ENCODE data around the gene TRIM51G. TPM values are rescaled to one million over a fixed set of nuclear protein-coding genes. Genes with fewer than 3 reads are reported as not detected.
A peak's percentile ranks its signal among the peaks of the same experiment; 100 is the strongest.
"Not testable (repeated sequence)": the region's sequence is repeated elsewhere in the genome, so short reads cannot be mapped to it uniquely, and the experiment has no call there.

Gene TRIM51G, protein sequence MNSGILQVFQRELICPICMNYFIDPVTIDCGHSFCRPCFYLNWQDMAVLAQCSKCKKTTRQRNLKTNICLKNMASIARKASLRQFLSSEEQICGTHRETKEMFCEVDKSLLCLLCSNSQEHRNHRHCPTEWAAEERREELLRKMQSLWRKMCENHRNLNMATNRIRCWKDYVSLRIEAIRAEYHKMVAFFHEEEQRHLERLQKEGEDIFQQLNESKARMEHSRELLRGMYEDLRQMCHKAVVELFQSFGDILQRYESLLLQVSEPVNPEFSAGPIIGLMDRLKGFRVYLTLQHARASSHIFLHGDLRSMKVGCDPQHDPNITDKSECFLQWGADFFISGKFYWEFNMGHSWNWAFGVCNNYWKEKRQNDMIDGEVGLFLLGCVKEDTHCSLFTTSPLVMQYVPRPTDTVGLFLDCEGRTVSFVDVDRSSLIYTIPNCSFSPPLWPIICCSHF
- total RNA-seq (not detected), polyA plus RNA-seq (not detected)
- long read RNA-seq, donor 1, result 0 reads
- long read RNA-seq, donor 2, result 0 reads
- long read RNA-seq, donor 3, result 0 reads
- long read RNA-seq, donor 4, result 0 reads

DNA sequence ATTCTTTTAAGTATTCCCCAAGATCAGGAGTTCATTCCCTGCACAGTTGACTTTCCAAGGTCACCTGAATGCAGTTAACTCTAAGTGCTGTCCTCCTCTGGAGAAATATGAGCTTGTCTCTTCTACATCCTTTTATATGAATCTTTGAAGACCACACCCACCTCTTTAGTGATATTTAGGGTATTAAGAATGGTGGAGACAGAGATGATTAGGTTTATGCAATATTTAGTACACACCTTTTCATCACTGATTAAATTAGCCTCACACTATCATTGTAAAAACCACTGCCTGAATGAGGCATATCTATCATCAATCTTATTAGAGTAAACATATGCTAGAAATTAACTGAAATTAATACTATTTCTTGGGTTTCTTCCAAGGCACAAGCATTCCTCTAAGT lies at the start of gene TRIM51G:
TRIM51G (minus strand) TSS at position 101 of the 400 bp plus-strand sequence. CDS start 2,190 bp downstream, outside the sequence.
- H3K27ac ChIP-seq (ENCODE audit: low read length); H3K9me3 ChIP-seq (ENCODE audit: control insufficient read depth, low read length); ATAC-seq; H3K4me3 ChIP-seq (ENCODE audit: low read length); H3K27me3 ChIP-seq (ENCODE audit: control insufficient read depth, insufficient read depth); DNase-seq; H3K4me1 ChIP-seq (ENCODE audit: control insufficient read depth, insufficient read depth, low read length); intact Hi-C loops (cut with DNase I): not testable (repeated sequence)

DNA sequence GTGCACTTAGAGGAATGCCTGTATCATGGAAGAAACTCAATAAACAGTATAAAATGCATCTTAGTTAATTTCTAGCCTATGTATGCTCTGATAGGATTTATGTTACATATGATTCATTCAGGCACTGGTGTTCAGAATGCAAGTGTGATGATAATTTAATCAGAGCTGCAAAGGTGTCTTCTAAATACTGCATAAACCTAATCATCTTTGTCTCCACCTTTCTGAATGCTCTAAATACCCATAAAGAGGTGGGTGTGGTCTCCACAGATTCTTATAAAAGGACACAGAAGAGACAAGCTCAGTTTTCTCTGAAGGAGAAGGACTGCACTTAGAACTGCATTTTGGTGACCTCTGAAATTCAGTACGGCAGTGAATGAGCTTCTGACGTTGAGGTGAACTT lies 44.8 kb upstream of the TRIM51G start, which contains the start of gene TRIM49B:
TRIM49B (plus strand) TSS at position 301 of the 400 bp plus-strand sequence. CDS start 2,777 bp downstream, outside the sequence.
- 29% methylated on average over 2 of the region's 2 CpGs for WGBS
- H3K4me1 ChIP-seq (ENCODE audit: control insufficient read depth, insufficient read depth, low read length); H3K27ac ChIP-seq (ENCODE audit: low read length); H3K27me3 ChIP-seq (ENCODE audit: control insufficient read depth, insufficient read depth); H3K4me3 ChIP-seq (ENCODE audit: low read length); intact Hi-C loops (cut with DNase I); DNase-seq; H3K9me3 ChIP-seq (ENCODE audit: control insufficient read depth, low read length); ATAC-seq: not testable (repeated sequence)

DNA sequence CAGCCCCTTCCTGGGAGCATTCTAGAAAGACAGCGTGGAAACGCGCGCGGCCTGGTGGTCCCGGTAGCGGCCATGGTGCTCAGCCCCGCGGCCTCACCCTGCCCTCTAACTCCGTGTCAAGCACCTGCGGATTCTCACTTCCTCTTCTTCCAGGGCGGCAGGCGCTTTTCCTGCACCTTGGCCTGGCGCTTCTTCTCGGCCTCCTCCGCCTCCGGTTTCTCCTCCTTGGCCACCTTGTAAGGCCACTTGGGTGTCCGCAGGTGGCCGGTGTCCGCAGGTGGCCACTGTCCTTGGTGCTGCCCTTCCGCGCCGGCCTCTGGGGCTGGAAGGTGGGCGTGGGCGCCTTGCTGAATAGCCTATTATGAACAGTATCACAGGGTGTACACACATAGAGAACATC lies 15.1 kb downstream of the TRIM51G start:
- DNase-seq; intact Hi-C loops (cut with DNase I); H3K27ac ChIP-seq (ENCODE audit: low read length); ATAC-seq; H3K4me3 ChIP-seq (ENCODE audit: low read length); H3K4me1 ChIP-seq (ENCODE audit: control insufficient read depth, insufficient read depth, low read length); H3K27me3 ChIP-seq (ENCODE audit: control insufficient read depth, insufficient read depth); H3K9me3 ChIP-seq (ENCODE audit: control insufficient read depth, low read length): not testable (repeated sequence)
- WGBS, result 95% methylated on average over 25 of the region's 25 CpGs

DNA sequence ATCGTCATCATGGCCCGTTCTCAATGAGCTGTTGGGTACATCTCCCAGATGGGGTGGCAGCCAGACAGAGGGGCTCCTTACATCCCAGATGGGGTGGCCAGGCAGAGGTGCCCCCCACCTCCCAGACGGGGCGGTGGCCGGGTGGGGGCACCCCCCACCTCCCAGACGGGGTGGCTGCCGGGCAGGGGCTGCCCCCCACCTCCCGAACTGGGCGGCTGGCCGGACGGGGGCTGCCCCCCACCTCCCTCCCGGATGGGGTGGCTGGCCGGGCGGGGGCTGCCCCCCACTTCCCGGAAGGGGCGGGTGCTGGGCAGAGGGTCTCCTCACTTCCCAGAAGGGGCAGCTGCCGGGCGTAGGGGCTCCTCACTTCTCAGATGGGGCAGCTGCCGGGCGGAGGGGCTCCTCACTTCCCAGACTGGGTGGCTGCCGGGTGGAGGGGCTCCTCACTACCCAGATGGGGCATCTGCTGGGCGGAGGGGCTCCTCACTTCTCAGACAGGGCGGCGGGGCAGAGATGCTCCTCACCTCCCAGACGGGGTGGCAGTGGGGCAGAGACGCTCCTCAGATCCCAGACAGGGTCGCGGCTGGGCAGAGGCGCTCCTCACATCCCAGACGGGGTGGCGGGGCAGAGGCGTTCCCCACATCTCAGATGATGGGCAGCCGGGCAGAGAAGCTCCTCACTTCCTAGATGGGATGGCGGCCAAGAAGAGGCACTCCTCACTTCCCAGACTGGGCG lies 28.2 kb downstream of the TRIM51G start:
- intact Hi-C loops (cut with DNase I), result not testable (repeated sequence)

DNA sequence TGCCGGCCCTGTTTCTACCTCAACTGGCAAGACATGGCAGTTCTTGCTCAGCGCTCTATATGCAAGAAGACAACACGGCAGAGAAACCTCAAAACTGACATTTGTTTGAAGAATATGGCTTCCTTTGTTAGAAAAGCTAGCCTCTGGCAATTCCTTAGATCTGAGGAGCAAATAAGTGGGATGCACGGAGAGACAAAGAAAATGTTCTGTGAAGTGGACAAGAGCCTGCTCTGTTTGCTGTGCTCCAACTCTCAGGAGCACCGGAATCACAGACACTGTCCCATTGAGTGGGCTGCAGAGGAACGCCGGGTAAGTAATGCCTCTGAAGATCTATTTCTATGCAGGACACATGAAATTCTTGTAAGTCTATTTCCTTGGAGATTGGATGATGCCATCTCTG lies 37.9 kb downstream of the TRIM51G start:
- H3K9me3 ChIP-seq (ENCODE audit: control insufficient read depth, low read length); ATAC-seq; H3K27me3 ChIP-seq (ENCODE audit: control insufficient read depth, insufficient read depth); DNase-seq; intact Hi-C loops (cut with DNase I); H3K4me3 ChIP-seq (ENCODE audit: low read length); H3K27ac ChIP-seq (ENCODE audit: low read length); H3K4me1 ChIP-seq (ENCODE audit: control insufficient read depth, insufficient read depth, low read length): not testable (repeated sequence)
- 81% methylated on average over 7 of the region's 7 CpGs for WGBS

More for the DNA sequence above, 28.2 kb downstream of the TRIM51G start:
- peak in 1 of 3 donors; percentile 42 for DNase-seq
- not testable (repeated sequence) for H3K27me3 ChIP-seq (ENCODE audit: control insufficient read depth, insufficient read depth); H3K4me3 ChIP-seq (ENCODE audit: low read length); H3K4me1 ChIP-seq (ENCODE audit: control insufficient read depth, insufficient read depth, low read length); H3K27ac ChIP-seq (ENCODE audit: low read length); ATAC-seq; H3K9me3 ChIP-seq (ENCODE audit: control insufficient read depth, low read length)
- 88% methylated on average over 35 of the region's 35 CpGs for WGBS

Other genes starting within 250 kb of the TRIM51G start
- gene TRIM49B, start 44.9 kb upstream of the TRIM51G start, total RNA-seq, result not detected
- not detected for gene TRIM49B, start 44.9 kb upstream of the TRIM51G start, polyA plus RNA-seq
- gene TRIM64C, start 75.2 kb upstream of the TRIM51G start, total RNA-seq, result not detected
- not detected for gene TRIM64C, start 75.2 kb upstream of the TRIM51G start, polyA plus RNA-seq
- gene FOLH1, start 224.7 kb upstream of the TRIM51G start, total RNA-seq, result under 1 TPM; 0.34 to 0.72 (median 0.52) TPM
- gene FOLH1, start 224.7 kb upstream of the TRIM51G start, polyA plus RNA-seq, result 0.68 TPM